HG03196 (cell line): ENCODE data around the gene CD36.

Experiments
- ATAC-seq: cut with Tn5 transposase; IDR thresholded peaks from one replicate; pipeline ENCODE4 v1.9.1; 2021; ENCODE audit not compliant: unreplicated experiment

Gene CD36

DNA sequence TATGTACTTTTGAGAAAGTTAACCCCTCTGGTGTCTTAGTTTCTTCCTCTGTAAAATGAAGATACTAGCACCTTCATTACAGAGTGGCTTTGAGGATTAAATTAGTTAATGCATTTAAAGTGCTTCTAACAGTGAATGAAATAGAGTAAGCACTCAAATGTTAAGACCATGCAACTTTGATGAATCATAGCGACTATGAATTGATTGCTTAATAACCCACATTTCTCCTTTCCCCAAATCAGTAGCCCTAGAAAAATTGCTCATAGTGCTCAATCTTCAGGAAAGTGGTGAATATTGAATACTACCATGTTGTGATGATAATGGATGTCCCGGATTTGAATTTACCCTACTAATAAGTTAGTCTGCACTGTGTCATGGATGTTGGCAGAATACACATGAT lies 48.1 kb downstream of the CD36 start:
- ATAC-seq, result no peak

DNA sequence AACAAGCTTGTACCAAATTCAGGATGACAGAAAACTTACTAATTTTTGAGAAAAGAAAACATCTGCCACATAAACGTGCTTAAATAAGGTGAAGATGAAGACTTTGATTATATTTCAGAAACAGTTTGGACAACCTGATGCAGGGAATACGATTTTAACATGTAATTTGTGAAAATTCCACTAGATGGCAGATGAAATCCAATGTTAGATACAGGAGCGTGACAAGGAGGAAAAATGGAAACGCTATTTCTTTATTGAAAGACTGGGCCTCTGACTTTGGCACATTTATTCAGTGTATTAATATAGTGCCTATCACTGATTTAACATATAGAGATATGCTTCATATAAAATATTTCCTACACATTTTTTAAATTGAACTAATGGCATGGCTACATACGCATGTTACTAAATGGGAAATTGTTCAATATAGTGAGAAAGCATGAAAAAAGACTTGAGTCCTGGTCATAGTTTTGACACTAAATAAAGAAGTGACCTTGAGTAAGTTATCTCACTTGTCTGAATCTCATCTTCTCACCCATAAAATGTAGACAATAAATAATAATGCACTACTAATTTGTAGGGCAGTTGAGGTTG lies 60.7 kb downstream of the CD36 start:
- ATAC-seq, result no peak

DNA sequence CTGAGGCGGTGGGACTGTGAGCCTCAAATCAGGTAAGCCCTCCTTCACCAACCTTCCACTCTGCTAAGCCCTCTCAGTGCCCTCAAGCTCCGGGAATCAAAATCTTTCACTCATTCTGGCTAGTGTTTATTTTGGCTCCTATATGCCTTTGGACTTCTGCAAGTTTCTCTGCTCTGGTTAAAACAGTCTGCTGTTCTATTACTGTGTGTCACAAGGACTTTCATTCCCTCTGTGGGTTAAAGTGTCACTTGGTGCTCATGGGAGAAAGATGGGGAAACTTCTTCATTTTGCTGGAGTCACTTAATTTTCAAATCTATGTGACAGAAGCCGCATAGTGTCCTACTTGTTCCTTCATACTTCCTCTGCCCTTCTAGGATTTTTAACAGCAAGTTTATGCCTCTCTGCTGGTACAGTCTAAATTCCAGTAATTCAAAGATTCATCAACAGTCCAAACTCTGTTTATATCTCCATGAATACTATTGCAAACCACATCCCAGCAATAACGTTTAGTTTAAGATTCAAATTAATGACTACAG lies 61.3 kb downstream of the CD36 start:
- no peak for ATAC-seq

DNA sequence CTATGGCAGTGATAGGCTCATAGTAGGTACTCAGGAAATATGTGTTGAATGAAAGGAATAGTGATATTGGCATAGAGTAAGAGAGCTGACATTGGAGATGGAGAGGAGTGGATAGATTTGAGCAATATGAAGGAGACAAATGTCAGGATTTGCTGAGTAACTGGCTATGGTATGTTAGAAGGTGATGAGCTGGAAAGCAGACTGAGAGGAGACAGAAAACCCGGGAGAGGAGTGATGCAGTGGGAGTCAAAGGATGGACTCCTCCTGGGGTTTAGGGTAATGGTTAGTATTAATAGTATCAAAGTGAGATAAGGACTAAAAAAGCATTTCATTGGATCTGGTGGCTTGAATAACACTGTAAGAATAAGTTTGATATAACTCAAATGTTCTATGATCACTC lies 64.8 kb downstream of the CD36 start:
- ATAC-seq, result no peak

DNA sequence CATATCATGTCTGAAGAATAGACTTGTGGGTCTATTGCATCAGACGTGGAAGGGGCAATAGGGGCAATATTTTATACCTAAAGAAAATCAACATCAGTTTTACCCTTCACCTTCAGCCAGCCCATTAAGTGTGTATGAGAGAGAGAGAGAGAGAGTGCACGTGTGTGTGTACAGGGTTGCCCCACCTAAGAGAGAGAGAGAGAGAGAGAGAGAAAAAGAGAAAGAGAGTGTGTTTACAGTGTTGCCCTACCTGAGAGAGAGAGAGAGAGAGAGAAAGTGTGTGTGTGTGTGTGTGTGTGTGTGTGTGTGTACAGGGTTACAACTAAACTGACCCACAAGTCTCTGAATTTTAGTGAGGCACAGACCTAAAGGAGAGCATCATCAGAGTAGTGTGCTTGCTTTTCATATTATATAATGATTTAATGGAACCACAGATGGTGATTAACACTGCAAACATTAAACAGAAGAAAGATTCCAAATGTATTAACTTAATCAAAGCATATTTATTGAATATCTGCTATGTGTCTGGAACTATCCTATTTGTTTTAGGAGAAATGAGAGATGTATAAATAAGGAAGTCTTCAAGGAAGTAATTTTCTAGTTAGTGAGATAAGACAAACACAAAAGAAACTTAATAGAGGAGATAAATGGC lies 66.8 kb downstream of the CD36 start:
- no peak for ATAC-seq

DNA sequence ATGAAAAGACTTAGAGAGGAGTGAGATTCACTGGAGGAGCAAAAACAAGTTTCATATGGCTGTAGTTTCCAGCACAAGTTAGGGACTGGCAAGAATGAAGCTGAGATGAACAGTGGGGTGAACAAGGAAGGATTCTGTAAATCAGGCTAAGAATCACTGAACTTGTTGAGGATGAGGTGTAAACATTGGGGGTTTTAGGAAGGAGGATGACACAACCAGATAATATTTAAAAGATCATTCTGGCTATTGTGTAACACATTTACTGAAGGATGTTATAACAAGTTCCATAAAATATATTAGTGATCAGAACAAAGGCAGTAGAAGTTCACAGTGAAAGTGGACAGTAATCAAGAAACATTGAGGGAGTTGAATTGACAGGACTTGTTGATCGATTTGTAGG lies 68.9 kb downstream of the CD36 start:
- no peak for ATAC-seq

DNA sequence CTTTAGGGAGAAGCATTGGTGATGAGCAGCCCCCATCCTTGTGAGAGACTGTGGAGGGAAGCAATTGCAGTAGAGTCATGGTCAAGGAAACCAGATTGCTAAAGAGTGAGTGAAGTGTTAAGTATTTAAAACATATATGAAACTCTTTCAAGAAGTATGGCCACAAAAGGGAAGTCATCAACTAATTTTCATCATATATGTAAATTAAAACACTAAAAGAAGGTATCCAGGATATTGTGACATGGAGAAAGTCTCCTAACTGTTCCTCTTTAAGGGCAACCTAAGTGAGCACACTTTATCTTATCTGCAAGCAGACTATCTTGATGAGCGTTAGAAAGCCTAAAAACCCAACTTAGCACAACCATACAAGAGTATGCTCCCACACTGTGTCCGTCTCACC lies 69.7 kb downstream of the CD36 start:
- ATAC-seq, result no peak

DNA sequence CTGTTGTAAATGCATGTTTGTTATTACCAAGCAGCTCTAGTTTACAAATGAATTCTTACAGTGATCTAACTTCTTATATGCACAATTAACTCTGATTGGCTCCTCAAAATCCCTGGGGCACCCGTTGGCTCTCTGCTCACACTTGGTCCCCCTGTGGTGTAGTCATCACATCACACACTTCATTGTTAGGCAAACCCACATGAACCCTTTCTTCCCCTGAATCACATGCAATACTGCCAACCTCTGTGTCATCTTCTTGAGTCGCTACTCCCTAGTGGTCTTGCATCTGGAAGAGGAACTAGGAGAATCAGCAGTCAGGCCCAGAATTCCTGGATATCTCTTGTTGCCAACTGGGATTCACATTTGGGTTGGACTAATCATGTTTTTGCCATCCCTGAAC lies 73.1 kb downstream of the CD36 start:
- no peak for ATAC-seq

DNA sequence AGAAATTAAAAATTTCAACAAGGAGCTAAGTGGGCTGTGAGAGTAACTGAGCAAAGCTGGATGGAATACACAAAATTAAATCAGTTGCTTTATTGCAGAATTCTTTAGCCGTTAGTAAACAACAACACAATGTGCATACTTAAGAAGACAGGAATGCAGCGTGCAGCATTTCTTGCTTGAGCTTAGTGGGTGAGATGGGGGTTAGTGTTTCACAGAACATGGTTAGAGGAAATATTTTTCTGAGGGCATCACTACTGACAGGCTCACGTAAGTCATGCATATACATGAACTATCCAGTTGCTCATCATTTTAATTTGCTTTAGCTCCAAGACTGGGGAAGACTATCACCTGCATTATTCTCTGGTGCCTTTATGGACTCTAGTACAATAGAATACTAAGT lies 80.8 kb downstream of the CD36 start:
- ATAC-seq, result no peak

DNA sequence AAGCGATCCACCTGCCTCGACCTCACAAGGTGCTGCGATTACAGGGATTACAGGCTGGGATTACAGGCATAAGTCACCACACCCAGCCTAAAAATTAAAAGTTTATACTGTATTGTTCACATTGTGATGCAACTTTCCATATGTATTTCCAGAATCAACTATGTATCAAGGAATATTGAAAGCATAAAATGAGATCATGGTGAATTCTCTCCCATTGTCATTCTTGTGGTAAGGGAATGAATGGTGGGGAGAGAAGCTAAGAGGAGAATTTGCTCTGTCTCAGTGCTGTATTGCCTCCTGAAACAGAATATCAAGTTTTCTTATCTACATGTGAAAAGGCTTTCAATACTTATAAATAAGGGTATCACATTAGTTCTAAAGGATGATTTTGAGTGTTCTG lies 81.7 kb downstream of the CD36 start:
- ATAC-seq, result no peak

DNA sequence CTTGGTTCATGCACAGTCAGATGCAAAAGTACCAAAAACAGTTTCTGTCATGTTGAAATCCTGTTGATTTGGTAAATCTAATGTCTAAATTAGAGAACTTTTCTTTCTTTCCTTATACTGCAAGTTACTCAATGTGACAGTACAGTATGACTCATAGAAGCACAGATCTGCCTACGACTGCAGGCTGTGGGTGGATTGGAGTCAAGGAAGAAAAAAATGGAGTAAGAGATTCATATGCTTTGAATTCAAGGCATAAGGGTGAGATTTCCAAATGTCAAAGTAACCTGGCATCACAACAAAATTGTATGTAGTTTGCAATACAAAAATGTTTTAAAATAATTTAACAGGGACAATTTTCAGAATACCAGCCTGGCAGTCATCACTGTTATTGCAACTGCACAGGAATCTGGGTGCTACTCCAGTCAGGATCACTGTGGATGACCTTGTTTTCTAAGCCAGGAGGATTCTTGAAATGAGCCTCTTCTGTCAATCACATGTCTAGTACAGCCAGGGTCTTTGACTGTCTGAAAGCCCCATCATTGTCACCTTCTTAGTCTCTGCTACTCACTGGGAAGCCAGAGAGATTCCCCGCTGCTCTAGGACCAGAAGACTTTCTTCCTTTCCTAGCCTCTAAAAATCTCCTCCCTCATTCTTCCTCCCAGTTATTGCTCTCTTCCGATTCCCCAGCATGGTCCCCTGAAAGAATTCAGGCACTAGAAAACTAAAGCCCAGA lies 83.6 kb downstream of the CD36 start:
- ATAC-seq, result no peak

DNA sequence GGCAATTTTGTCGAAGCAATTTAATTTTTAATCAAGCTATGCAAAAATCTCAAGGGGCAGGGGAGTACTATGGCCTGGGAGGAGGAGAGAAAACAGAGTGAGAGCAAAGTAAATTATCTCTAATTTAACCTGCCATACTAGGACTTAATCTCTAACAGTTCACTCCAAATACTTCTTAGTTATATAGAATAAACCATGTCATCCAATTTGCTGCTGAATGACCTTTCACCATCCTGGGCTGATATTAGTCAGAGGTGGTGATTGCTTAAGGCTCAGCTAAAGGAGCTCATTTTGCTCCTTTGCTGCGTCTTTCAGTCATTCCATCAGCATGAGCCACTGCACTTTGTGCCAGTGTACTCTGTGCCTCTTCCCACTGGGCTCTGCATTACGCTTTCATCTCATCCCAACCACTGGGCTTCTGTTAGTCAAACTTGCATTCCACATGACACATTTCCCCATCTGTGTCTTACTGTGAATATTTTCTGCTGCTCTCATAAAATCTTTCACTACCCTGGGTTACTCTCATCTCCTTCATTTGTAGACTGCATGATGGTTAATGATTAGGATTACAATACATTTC lies 84.3 kb downstream of the CD36 start:
- no peak for ATAC-seq

DNA sequence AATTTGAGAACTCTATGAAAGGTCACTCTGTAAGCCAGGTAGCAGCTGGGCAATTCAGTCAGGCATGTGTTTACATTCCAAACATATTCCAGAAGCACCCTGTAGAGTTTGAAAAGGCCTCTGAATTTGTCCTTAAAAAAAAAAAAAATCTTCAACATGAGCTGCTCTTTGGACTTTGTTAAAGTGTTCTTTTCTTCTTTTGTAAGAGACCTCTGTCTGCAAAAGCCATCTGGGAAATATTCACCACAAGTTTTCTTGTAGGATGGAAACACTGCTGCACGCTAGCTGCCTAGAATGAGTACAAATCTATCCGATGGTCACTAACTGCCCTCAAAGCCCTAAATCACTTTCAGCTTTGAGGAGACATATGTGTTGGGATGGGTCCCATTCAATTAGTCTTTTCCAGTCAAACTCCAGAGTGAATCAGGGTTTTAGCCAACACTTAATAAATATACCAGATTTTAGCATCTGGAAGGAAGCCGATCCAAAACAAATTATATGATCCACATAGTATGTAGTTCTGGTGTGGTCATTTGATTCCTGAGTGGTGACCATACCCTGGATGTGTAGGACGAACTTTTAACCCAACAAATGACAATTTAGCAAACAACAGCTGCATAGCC lies 85.9 kb downstream of the CD36 start:
- no peak for ATAC-seq

DNA sequence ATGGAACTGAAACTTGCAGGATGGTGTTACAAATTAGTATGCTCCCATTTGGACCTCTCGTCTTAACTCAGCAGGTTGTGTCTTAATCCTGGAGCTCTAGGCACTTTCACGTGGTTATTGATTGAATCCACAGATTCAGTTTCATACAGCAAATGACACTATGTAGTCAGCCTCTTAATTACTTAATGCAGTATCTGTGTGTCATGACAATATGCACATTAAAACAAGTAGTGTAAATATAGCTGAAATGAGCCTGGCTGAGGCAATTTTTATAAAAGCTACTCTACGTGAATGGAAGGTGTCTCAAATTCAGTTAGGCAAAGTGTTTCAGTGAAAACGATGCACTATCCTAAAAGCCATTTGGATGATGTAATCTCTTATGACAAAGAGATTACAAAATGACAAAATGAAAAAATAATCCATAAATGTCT lies 86.8 kb downstream of the CD36 start:
- ATAC-seq, result no peak
